Measurements from ENCODE around the gene TMPRSS6. TPM values are rescaled to one million over a fixed set of nuclear protein-coding genes. Genes with fewer than 3 reads are reported as not detected.
"Not testable (repeated sequence)": the region's sequence is repeated elsewhere in the genome, so short reads cannot be mapped to it uniquely, and the experiment has no call there.

Gene TMPRSS6
- total and polyA plus RNA-seq, 5 donors: not detected

- H3K27me3 ChIP-seq (ENCODE audit: control insufficient read depth, insufficient read depth); H3K4me1 ChIP-seq (ENCODE audit: control insufficient read depth, insufficient read depth, low read length); H3K27ac ChIP-seq (ENCODE audit: low read length); DNase-seq; H3K9me3 ChIP-seq (ENCODE audit: control insufficient read depth, low read length); ATAC-seq; H3K4me3 ChIP-seq (ENCODE audit: low read length): not testable (repeated sequence)
- WGBS: 94% methylated on average over 5 of the region's 5 CpGs
- intact Hi-C loops (cut with DNase I): loop anchor here in 2 of 4 donors (10.0 kb wide), 2 partner anchors 93 to 193 kb away; no protein-coding TSS in a partner anchor
Measured at GRCh38 chr22:37071850-37072592, 37.5 kb downstream of the TMPRSS6 start.

DNA sequence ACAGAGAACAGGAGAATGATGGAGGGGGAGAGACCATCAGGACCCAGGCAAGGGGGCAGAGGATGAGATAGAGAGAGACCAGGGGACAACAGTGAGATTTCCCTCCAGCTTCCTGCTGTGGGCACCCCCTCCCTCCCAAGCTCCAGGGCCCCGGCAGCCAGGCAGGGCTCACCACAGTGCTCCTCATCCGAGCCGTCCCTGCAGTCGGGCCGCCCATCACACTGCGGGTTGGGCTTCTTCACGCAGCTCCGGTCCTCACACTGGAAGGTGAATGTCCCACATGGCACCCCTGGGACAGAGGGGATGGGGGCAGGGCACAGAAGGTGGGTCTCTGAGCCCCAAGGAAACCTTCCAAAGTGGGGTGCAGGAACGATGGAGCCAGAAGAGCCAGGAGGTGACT is 38.8 kb downstream of the TMPRSS6 start:
- intact Hi-C loops (cut with DNase I): loop anchor here in 2 of 4 donors (10.0 kb wide), 2 partner anchors 94 to 194 kb away; no protein-coding TSS in a partner anchor
- ATAC-seq: no peak
- WGBS: 44% methylated on average over 9 of the region's 9 CpGs
- no peaks in the 10 kb centered on the region for H3K9me3 ChIP-seq (ENCODE audit: control insufficient read depth, low read length)
- H3K27me3 ChIP-seq (ENCODE audit: control insufficient read depth, insufficient read depth): no peaks in the 10 kb centered on the region
- no peaks in the 10 kb centered on the region for H3K4me1 ChIP-seq (ENCODE audit: control insufficient read depth, insufficient read depth, low read length)
- H3K27ac ChIP-seq (ENCODE audit: low read length): no peak overlapping the region
- DNase-seq: peak in 1 of 3 donors; percentile 30
- no peak overlapping the region for H3K4me3 ChIP-seq (ENCODE audit: low read length)

- no peak overlapping the region for H3K4me3 ChIP-seq (ENCODE audit: low read length)
- no peaks in the 10 kb centered on the region for H3K9me3 ChIP-seq (ENCODE audit: control insufficient read depth, low read length)
- H3K27me3 ChIP-seq (ENCODE audit: control insufficient read depth, insufficient read depth): no peaks in the 10 kb centered on the region
- intact Hi-C loops (cut with DNase I): loop anchor here in 2 of 4 donors (10.0 kb wide), 2 partner anchors 94 to 194 kb away; no protein-coding TSS in a partner anchor
- 72% methylated on average over 8 of the region's 8 CpGs for WGBS
- H3K4me1 ChIP-seq (ENCODE audit: control insufficient read depth, insufficient read depth, low read length): no peaks in the 10 kb centered on the region
- no peak for ATAC-seq
- DNase-seq: peak in 1 of 3 donors; percentile 18
- H3K27ac ChIP-seq (ENCODE audit: low read length): no peak overlapping the region
Measured at GRCh38 chr22:37070334-37070733, 39.2 kb downstream of the TMPRSS6 start.

GRCh38 chr22:37069719-37070118 is 39.8 kb downstream of the TMPRSS6 start:
- intact Hi-C loops (cut with DNase I): loop anchor here in 2 of 4 donors (10.0 kb wide), 2 partner anchors 95 to 195 kb away; no protein-coding TSS in a partner anchor
- Histone ChIP-seq H3K27ac (ENCODE audit: low read length) (no peak overlapping the region), H3K4me3 (ENCODE audit: low read length) (no peak overlapping the region), H3K4me1 (ENCODE audit: control insufficient read depth, insufficient read depth, low read length) (no peaks in the 10 kb centered on the region), H3K9me3 (ENCODE audit: control insufficient read depth, low read length) (no peaks in the 10 kb centered on the region), H3K27me3 (ENCODE audit: control insufficient read depth, insufficient read depth) (no peaks in the 10 kb centered on the region)
- DNase-seq (peak in 2 of 3 donors; percentile 9 to 26), ATAC-seq (no peak)
- WGBS: 72% methylated on average over 9 of the region's 9 CpGs

DNA sequence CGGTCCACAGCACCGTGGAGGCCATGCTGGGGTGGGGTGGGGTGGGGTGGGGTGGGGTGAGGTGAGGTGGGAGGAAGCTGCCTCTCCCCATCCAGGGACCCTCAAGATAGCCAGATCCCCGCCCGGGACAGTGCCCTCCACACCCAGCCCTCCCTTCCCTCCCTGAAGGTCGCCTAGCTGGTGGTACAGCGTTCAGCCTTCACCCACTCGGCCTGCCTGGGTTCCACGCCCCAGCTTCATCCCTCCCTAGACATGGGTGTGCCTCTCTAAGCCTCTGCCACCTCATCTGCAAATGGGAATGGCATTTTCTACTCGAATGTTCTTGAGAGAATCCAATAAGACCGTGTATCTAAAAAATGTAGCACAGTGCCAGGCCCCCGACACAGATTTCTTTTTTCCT is 40.2 kb downstream of the TMPRSS6 start:
- ATAC-seq: no peak
- no peaks in the 10 kb centered on the region for H3K4me1 ChIP-seq (ENCODE audit: control insufficient read depth, insufficient read depth, low read length)
- no peaks in the 10 kb centered on the region for H3K9me3 ChIP-seq (ENCODE audit: control insufficient read depth, low read length)
- no peak overlapping the region for H3K27ac ChIP-seq (ENCODE audit: low read length)
- no peaks in the 10 kb centered on the region for H3K27me3 ChIP-seq (ENCODE audit: control insufficient read depth, insufficient read depth)
- intact Hi-C loops (cut with DNase I): no loop called here
- peak in 1 of 3 donors; percentile 24 for DNase-seq
- H3K4me3 ChIP-seq (ENCODE audit: low read length): no peak overlapping the region
- 19% methylated on average over 11 of the region's 11 CpGs for WGBS

- DNase-seq: peak in 2 of 3 donors; percentile 39 to 41
- no peak for ATAC-seq
- no peak overlapping the region for H3K4me3 ChIP-seq (ENCODE audit: low read length)
- H3K27ac ChIP-seq (ENCODE audit: low read length): no peak overlapping the region
- intact Hi-C loops (cut with DNase I): no loop called here
- H3K27me3 ChIP-seq (ENCODE audit: control insufficient read depth, insufficient read depth): no peaks in the 10 kb centered on the region
- H3K4me1 ChIP-seq (ENCODE audit: control insufficient read depth, insufficient read depth, low read length): no peaks in the 10 kb centered on the region
- H3K9me3 ChIP-seq (ENCODE audit: control insufficient read depth, low read length): no peaks in the 10 kb centered on the region
- WGBS: 4% methylated on average over 36 of the region's 36 CpGs
Measured at GRCh38 chr22:37068859-37069258, 40.7 kb downstream of the TMPRSS6 start.

GRCh38 chr22:37067428-37067827 is 42.1 kb downstream of the TMPRSS6 start:
- Histone ChIP-seq H3K9me3 (ENCODE audit: control insufficient read depth, low read length) (no peaks in the 10 kb centered on the region), H3K27me3 (ENCODE audit: control insufficient read depth, insufficient read depth) (no peaks in the 10 kb centered on the region), H3K27ac (ENCODE audit: low read length) (no peak overlapping the region), H3K4me1 (ENCODE audit: control insufficient read depth, insufficient read depth, low read length) (no peaks in the 10 kb centered on the region), H3K4me3 (ENCODE audit: low read length) (no peak overlapping the region)
- intact Hi-C loops (cut with DNase I): no loop called here
- ATAC-seq (no peak), DNase-seq (peak in 2 of 3 donors; percentile 22 to 26)
- 71% methylated on average over 10 of the region's 10 CpGs for WGBS

- Histone ChIP-seq H3K4me1 (ENCODE audit: control insufficient read depth, insufficient read depth, low read length) (no peaks in the 10 kb centered on the region), H3K27ac (ENCODE audit: low read length) (no peak overlapping the region), H3K4me3 (ENCODE audit: low read length) (no peak overlapping the region), H3K27me3 (ENCODE audit: control insufficient read depth, insufficient read depth) (no peaks in the 10 kb centered on the region), H3K9me3 (ENCODE audit: control insufficient read depth, low read length) (no peaks in the 10 kb centered on the region)
- intact Hi-C loops (cut with DNase I): no loop called here
- ATAC-seq (no peak), DNase-seq (peak in 2 of 3 donors; percentile 38 to 40)
- 84% methylated on average over 9 of the region's 9 CpGs for WGBS
Measured at GRCh38 chr22:37065961-37066360, 43.6 kb downstream of the TMPRSS6 start.

GRCh38 chr22:37065180-37065579 is 44.3 kb downstream of the TMPRSS6 start:
- intact Hi-C loops (cut with DNase I): no loop called here
- DNase-seq: peak in 2 of 3 donors; percentile 17 to 18
- no peaks in the 10 kb centered on the region for H3K27me3 ChIP-seq (ENCODE audit: control insufficient read depth, insufficient read depth)
- H3K27ac ChIP-seq (ENCODE audit: low read length): no peak overlapping the region
- no peaks in the 10 kb centered on the region for H3K4me1 ChIP-seq (ENCODE audit: control insufficient read depth, insufficient read depth, low read length)
- WGBS: 80% methylated on average over 3 of the region's 3 CpGs
- ATAC-seq: no peak
- H3K4me3 ChIP-seq (ENCODE audit: low read length): no peak overlapping the region
- H3K9me3 ChIP-seq (ENCODE audit: control insufficient read depth, low read length): no peaks in the 10 kb centered on the region

- H3K9me3 ChIP-seq (ENCODE audit: control insufficient read depth, low read length): no peaks in the 10 kb centered on the region
- H3K4me3 ChIP-seq (ENCODE audit: low read length): no peak overlapping the region
- intact Hi-C loops (cut with DNase I): no loop called here
- DNase-seq: peak in 2 of 3 donors; percentile 40 to 50
- no peak overlapping the region for H3K27ac ChIP-seq (ENCODE audit: low read length)
- no peaks in the 10 kb centered on the region for H3K4me1 ChIP-seq (ENCODE audit: control insufficient read depth, insufficient read depth, low read length)
- no peaks in the 10 kb centered on the region for H3K27me3 ChIP-seq (ENCODE audit: control insufficient read depth, insufficient read depth)
- ATAC-seq: no peak
- 89% methylated on average over 11 of the region's 11 CpGs for WGBS
Measured at GRCh38 chr22:37064553-37064952, 45.0 kb downstream of the TMPRSS6 start.
